Skeletal muscle satellite cell (primary cell): ENCODE data around the gene LANCL3.

Experiments used
- H3K27me3 ChIP-seq: 2 replicates; pipeline ENCODE4 v1.7.0; 2013; ENCODE audit warnings: low read length; ENCODE audit not compliant: control insufficient read depth, insufficient read depth
- H3K36me3 ChIP-seq: 2 replicates; pipeline ENCODE4 v1.7.0; 2013; ENCODE audit warnings: mild to moderate bottlenecking, control low read depth, low read length; ENCODE audit not compliant: insufficient read depth
- H3K4me1 ChIP-seq: 2 replicates; pipeline ENCODE4 v1.7.0; 2013; ENCODE audit warnings: low read length; ENCODE audit not compliant: control insufficient read depth, insufficient read depth
- H3K4me2 ChIP-seq: 2 replicates; pipeline ENCODE4 v1.7.0; 2013; ENCODE audit warnings: mild to moderate bottlenecking, low read length
- H3K4me3 ChIP-seq: 2 replicates; pipeline ENCODE4 v1.7.0; 2013; ENCODE audit warnings: low read length
- H3K9ac ChIP-seq: 2 replicates; pipeline ENCODE4 v1.7.0; 2013; ENCODE audit warnings: mild to moderate bottlenecking, low read depth, low read length, moderate library complexity
- H3K9me3 ChIP-seq: replicated peaks from 2 replicates; pipeline ENCODE4 v1.7.0; 2013; ENCODE audit warnings: mild to moderate bottlenecking, control low read depth, low read length

LANCL3 gene

GRCh38 chrX:37659047-37659446, 87.6 kb downstream of the LANCL3 start:
- H3K4me3 ChIP-seq: no peak overlapping the region
- H3K4me2 ChIP-seq: no peak overlapping the region
- H3K27me3 ChIP-seq: no peaks in the 10 kb centered on the region
- H3K9ac ChIP-seq: no peak overlapping the region
- no peaks in the 10 kb centered on the region for H3K4me1 ChIP-seq
- H3K36me3 ChIP-seq: no peaks in the 10 kb centered on the region
- H3K9me3 ChIP-seq: no peaks in the 10 kb centered on the region

GRCh38 chrX:37662181-37662580, 90.7 kb downstream of the LANCL3 start:
- H3K4me3 ChIP-seq: no peak overlapping the region
- H3K9me3 ChIP-seq: no peaks in the 10 kb centered on the region
- H3K36me3 ChIP-seq: no peaks in the 10 kb centered on the region
- H3K4me1 ChIP-seq: no peaks in the 10 kb centered on the region
- no peak overlapping the region for H3K4me2 ChIP-seq
- H3K9ac ChIP-seq: no peak overlapping the region
- H3K27me3 ChIP-seq: no peaks in the 10 kb centered on the region

GRCh38 chrX:37666516-37666915, 95.1 kb downstream of the LANCL3 start:
- Histone ChIP-seq H3K27me3 (no peaks in the 10 kb centered on the region), H3K4me2 (no peak overlapping the region), H3K4me3 (no peak overlapping the region), H3K9me3 (no peaks in the 10 kb centered on the region), H3K4me1 (no peaks in the 10 kb centered on the region), H3K9ac (no peak overlapping the region), H3K36me3 (no peaks in the 10 kb centered on the region)

GRCh38 chrX:37667141-37667540, 95.7 kb downstream of the LANCL3 start:
- Histone ChIP-seq H3K9me3 (no peaks in the 10 kb centered on the region), H3K4me3 (no peak overlapping the region), H3K4me1 (no peaks in the 10 kb centered on the region), H3K36me3 (no peaks in the 10 kb centered on the region), H3K9ac (no peak overlapping the region), H3K27me3 (no peaks in the 10 kb centered on the region), H3K4me2 (no peak overlapping the region)

- Histone ChIP-seq H3K36me3 (no peaks in the 10 kb centered on the region), H3K9ac (no peak overlapping the region), H3K27me3 (no peaks in the 10 kb centered on the region), H3K4me1 (no peaks in the 10 kb centered on the region), H3K4me2 (no peak overlapping the region), H3K9me3 (no peaks in the 10 kb centered on the region), H3K4me3 (no peak overlapping the region)
Measured at GRCh38 chrX:37672563-37672962, 101.1 kb downstream of the LANCL3 start.

- H3K36me3 ChIP-seq: no peaks in the 10 kb centered on the region
- no peak overlapping the region for H3K4me2 ChIP-seq
- no peaks in the 10 kb centered on the region for H3K4me1 ChIP-seq
- H3K9me3 ChIP-seq: no peaks in the 10 kb centered on the region
- no peaks in the 10 kb centered on the region for H3K27me3 ChIP-seq
- no peak overlapping the region for H3K9ac ChIP-seq
- H3K4me3 ChIP-seq: no peak overlapping the region
Measured at GRCh38 chrX:37676811-37677210, 105.3 kb downstream of the LANCL3 start.

GRCh38 chrX:37677243-37677642, 105.8 kb downstream of the LANCL3 start:
- Histone ChIP-seq H3K4me1 (no peaks in the 10 kb centered on the region), H3K9me3 (no peaks in the 10 kb centered on the region), H3K27me3 (no peaks in the 10 kb centered on the region), H3K4me2 (no peak overlapping the region), H3K4me3 (no peak overlapping the region), H3K36me3 (no peaks in the 10 kb centered on the region), H3K9ac (no peak overlapping the region)

GRCh38 chrX:37677765-37678164, 106.3 kb downstream of the LANCL3 start:
- H3K9me3 ChIP-seq: no peaks in the 10 kb centered on the region
- no peak overlapping the region for H3K4me3 ChIP-seq
- H3K4me2 ChIP-seq: no peak overlapping the region
- H3K27me3 ChIP-seq: no peaks in the 10 kb centered on the region
- no peak overlapping the region for H3K9ac ChIP-seq
- no peaks in the 10 kb centered on the region for H3K4me1 ChIP-seq
- no peaks in the 10 kb centered on the region for H3K36me3 ChIP-seq

- Histone ChIP-seq H3K27me3 (no peaks in the 10 kb centered on the region), H3K36me3 (no peaks in the 10 kb centered on the region), H3K4me2 (no peak overlapping the region), H3K4me1 (no peaks in the 10 kb centered on the region), H3K4me3 (no peak overlapping the region), H3K9me3 (no peaks in the 10 kb centered on the region), H3K9ac (no peak overlapping the region)
Measured at GRCh38 chrX:37678574-37678973, 107.1 kb downstream of the LANCL3 start.

- H3K4me2 ChIP-seq: no peak overlapping the region
- no peak overlapping the region for H3K4me3 ChIP-seq
- no peaks in the 10 kb centered on the region for H3K4me1 ChIP-seq
- H3K36me3 ChIP-seq: no peaks in the 10 kb centered on the region
- no peaks in the 10 kb centered on the region for H3K27me3 ChIP-seq
- H3K9ac ChIP-seq: no peak overlapping the region
- H3K9me3 ChIP-seq: no peaks in the 10 kb centered on the region
Measured at GRCh38 chrX:37679230-37679629, 107.8 kb downstream of the LANCL3 start.

GRCh38 chrX:37679888-37680287, 108.4 kb downstream of the LANCL3 start:
- Histone ChIP-seq H3K36me3 (no peaks in the 10 kb centered on the region), H3K9ac (no peak overlapping the region), H3K27me3 (no peaks in the 10 kb centered on the region), H3K4me1 (no peaks in the 10 kb centered on the region), H3K9me3 (no peaks in the 10 kb centered on the region), H3K4me2 (no peak overlapping the region), H3K4me3 (no peak overlapping the region)

- no peak overlapping the region for H3K4me3 ChIP-seq
- H3K4me1 ChIP-seq: peaks cover 4% of the 10 kb centered on the region
- no peak overlapping the region for H3K9ac ChIP-seq
- H3K27me3 ChIP-seq: no peaks in the 10 kb centered on the region
- H3K9me3 ChIP-seq: no peaks in the 10 kb centered on the region
- no peak overlapping the region for H3K4me2 ChIP-seq
- H3K36me3 ChIP-seq: no peaks in the 10 kb centered on the region
Measured at GRCh38 chrX:37684426-37684825, 113.0 kb downstream of the LANCL3 start.
